Measurements from ENCODE around the gene LYZ. TPM values are rescaled to one million over a fixed set of nuclear protein-coding genes. Genes with fewer than 3 reads are reported as not detected.
"Not testable (repeated sequence)": the region's sequence is repeated elsewhere in the genome, so short reads cannot be mapped to it uniquely, and the experiment has no call there.

The LYZ gene
- not detected in 2 replicates for total RNA-seq

- DNase-seq (ENCODE audit: extremely low read depth, low read depth, low spot score), result no peak
Measured at GRCh38 chr12:69348162-69348938, at the start of gene LYZ. LYZ (plus strand) TSS chr12:69348381; CDS start chr12:69348409, 28 bp downstream.

DNA sequence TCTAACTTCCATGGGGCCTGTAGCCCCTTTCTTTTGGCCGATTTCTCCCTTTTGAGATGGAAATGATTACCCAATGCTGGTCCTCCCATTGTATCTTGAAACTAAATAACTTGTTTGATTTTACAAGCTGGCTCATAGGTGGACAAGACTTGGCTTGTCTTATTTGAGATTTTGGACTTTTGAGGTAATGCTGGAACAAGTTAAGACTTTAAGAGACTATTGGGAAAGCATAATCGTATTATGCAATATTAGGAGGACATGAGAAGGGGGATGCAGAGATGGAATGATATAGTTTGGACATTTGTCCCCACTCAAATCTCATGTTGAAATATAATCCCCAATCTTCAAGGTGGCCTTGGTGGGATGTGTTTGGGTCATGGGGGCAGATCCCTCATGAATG lies 49.2 kb upstream of the LYZ start:
- no peak for DNase-seq (ENCODE audit: extremely low read depth, low read depth, low spot score)

GRCh38 chr12:69304284-69304683 lies 43.9 kb upstream of the LYZ start:
- no peak for DNase-seq (ENCODE audit: extremely low read depth, low read depth, low spot score)

GRCh38 chr12:69309461-69309860 lies 38.7 kb upstream of the LYZ start:
- no peak for DNase-seq (ENCODE audit: extremely low read depth, low read depth, low spot score)

- no peak for DNase-seq (ENCODE audit: extremely low read depth, low read depth, low spot score)
Measured at GRCh38 chr12:69313209-69313608, 35.0 kb upstream of the LYZ start.

DNA sequence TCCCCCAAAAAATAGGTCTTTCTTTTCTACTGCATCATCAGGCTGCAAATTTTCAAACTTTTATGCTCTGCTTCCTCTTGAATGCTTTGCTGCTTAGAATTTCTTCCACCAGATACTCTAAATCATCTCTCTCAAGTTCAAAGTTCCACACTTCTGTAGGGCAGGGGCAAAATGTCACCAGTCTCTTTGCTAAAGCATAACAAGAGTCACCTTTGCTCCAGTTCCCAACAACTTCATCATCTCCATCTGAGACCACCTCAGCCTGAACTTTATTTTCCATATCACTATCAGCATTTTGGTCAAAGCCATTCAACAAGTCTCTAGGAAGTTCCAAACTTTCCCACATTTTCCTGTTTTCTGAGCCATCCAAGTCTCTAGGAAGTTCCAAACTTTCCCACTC lies 31.4 kb upstream of the LYZ start:
- not testable (repeated sequence) for DNase-seq (ENCODE audit: extremely low read depth, low read depth, low spot score)

DNA sequence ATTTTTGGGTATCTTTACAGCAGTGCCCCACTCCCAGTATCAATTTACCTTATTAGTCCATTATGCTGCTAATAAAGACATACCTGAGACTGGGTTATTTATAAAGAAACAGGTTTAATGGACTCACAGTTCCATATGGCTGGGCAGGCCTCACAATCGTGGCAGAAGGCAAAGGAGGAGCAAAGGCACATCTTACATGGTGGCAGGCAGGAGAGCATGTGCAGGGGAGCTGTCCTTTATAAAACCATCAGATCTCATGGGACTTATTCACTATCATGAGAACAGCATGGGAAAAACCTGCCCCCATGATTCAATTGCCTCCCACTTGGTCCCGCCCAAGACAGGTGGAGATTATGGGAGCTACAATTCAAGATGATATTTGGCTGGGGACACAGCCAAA lies 30.9 kb upstream of the LYZ start:
- not testable (repeated sequence) for DNase-seq (ENCODE audit: extremely low read depth, low read depth, low spot score)

DNA sequence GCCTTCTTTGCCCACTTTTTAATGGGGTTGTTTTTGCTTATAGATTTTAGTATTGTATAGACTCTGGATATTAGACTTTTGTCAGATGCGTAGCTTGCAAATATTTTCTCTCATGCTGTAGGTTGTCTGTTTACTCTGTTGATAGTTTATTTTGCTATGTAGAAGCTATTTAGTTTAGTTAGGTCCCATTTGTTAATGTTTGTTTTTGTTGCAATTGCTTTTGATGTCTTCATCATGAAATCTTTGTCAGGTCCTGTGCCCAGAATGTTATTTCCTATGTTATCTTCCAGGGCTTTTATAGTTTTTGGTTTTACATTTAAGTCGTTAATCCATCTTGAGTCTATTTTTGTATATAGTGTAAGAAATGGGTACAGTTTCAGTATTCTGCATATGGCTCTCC lies 30.0 kb upstream of the LYZ start:
- DNase-seq (ENCODE audit: extremely low read depth, low read depth, low spot score), result no peak

GRCh38 chr12:69321351-69321750 lies 26.8 kb upstream of the LYZ start:
- DNase-seq (ENCODE audit: extremely low read depth, low read depth, low spot score), result no peak

DNA sequence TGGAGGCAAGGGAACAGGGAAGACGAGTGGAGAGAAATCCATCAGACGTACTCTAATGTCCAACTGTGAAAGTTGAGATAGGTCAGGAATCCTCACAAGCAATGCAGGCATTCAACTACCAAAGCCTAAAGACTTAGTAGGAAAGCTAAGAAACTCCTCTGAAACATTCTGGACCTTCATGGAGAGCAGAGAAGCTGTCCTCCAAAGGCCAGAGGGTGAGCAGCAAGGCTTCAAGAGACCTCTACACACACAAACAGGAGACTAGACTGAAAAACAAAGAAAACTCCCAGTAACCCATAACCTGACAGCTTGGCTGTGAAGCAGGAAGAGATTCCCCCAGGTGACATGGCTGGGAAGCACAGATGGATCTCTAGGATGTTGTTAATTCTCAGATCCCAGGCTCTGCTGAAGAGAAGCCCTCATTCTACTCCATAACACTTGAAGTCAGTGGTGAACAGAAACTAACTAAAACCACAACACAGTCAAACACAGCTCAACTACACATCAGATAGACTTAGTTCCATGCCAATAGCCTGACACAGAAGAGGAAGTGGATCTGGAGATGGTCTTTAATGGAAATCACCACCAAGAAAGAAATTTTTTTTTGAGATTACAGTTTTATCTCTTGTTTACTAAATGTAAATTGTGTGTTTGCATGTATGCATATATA lies 23.2 kb upstream of the LYZ start:
- no peak for DNase-seq (ENCODE audit: extremely low read depth, low read depth, low spot score)

- no peak for DNase-seq (ENCODE audit: extremely low read depth, low read depth, low spot score)
Measured at GRCh38 chr12:69328426-69328825, 19.8 kb upstream of the LYZ start.

- no peak for DNase-seq (ENCODE audit: extremely low read depth, low read depth, low spot score)
Measured at GRCh38 chr12:69329669-69330428, 18.3 kb upstream of the LYZ start.

DNA sequence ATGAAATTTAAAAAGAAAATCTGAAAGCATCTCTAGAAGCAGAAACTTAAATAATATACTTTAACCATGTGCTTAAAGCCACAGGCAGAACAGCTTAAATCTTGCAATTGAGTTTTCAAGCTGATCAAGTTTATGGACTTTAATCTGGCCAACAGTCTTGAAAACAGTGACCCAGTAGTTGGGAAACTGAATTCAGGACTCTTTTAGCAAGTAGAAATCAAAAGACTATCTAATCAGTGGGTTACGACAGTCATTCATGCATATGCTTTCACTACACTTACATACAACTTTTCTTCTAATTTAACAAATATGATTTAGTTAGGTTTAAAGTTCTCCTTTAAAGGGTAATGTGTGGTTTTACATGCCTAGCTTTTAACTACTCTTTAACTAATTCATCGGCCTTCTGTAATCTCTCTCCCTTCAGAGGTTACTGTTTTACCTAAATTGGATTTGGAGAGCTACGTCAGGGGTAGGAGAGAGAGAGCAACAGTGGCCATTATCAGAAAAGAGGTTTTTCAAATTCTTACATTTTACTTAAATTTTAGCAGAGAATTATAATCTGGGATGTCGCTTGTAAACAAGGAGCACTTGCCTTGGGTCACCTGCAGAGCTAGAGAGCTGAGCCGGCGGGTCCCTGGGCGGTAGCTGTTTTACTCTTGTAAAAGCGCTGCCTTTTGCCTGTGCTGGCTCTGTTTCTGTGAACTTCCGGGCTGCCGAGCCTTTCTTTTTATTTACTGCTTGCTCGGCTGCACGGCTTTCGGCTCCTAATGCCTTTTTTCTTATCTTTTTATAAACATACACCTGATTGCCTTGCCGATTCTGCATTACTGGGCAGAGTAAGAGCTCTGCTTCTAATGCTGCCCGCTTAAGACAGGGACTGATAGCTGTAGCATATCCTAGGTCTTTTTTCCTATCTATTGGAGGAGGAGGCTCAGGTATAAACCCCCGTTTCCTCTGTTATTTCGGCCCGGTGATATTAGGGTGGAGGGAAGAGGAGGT lies 17.4 kb upstream of the LYZ start:
- DNase-seq (ENCODE audit: extremely low read depth, low read depth, low spot score), result no peak

DNA sequence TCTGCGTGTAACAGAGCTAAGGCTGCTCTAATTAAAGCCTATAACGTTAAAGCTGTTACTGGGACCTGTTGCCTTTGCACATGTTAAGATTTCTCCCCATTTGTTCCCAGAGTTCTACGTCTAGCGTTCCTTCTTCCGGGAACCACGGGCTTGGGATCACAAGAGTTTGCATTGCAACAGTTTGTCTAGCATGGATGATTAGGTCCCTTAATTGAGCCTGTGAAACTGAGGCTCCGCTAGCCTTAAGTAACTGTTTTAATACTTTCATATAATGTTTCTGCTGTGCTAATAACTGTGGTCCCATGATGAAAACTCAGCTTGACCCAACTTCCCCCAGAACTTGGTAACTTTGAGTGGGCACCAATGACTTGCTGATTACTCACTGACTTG lies 16.7 kb upstream of the LYZ start:
- no peak for DNase-seq (ENCODE audit: extremely low read depth, low read depth, low spot score)

GRCh38 chr12:69331909-69332684 lies 16.1 kb upstream of the LYZ start:
- DNase-seq (ENCODE audit: extremely low read depth, low read depth, low spot score), result no peak

GRCh38 chr12:69332815-69333358 lies 15.3 kb upstream of the LYZ start:
- no peak for DNase-seq (ENCODE audit: extremely low read depth, low read depth, low spot score)

DNA sequence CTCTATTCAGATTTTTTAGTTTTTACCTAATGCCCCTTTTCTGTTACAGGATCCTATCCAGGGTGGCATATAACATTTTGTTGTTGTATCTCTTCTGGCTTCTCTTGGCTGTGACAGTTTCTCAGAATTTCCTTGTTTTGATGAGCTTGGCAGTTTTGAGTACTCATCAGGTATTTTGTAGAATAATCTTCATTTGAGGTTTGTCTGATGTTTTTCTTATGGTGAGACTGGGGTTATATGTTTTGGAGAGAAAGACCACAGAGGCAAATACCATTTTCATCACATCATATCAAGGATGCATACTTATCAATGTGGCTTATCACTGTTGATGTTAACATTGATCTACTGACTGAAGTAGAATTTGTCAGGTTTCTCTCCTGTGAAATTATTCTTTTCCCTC lies 14.0 kb upstream of the LYZ start:
- no peak for DNase-seq (ENCODE audit: extremely low read depth, low read depth, low spot score)

DNA sequence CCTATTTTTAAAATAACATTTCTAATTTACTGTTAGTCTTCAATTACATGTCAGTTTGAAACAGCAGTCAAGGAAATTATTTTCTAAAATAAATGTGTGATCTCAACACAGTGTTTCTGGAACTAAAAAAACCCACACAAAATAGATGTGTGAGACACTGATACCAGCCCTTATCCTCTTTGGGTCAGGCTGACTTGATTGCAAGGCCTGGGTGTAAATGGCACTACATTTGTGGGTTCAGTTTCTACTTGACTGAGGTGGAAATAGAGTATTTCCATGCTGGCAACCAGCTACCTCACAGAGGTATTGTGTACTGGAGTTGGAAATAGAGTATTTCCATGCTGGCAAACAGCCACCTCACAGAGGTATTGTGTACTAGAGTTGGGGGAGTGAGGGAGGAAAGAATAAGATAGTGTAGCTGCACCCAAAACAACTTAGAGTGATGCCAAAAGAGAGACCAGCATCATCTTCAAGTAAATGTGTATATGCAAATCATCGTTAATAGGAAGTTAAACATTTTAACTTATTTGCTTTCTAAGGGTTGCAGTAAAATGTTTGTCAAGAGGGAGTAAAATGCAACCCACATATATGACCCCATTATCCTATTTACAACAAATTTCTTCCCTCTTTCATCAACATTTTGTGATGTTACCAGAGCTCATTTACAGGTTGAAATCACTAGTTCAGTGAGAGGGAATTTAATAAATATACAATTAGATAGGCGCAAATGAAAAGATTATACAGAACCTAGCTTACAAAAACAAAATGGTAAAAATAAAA lies 10.7 kb upstream of the LYZ start:
- DNase-seq (ENCODE audit: extremely low read depth, low read depth, low spot score), result no peak

All from glomerular endothelial cell (primary cell).